ENCODE data around the gene CTTNBP2.

GRCh38 chr7:117844678-117845077 is 28.6 kb downstream of the CTTNBP2 start:
- no peak for TF ChIP-seq EZH2 (IDR thresholded peaks at IDR 0.05)
- TF ChIP-seq, protein P1, sequence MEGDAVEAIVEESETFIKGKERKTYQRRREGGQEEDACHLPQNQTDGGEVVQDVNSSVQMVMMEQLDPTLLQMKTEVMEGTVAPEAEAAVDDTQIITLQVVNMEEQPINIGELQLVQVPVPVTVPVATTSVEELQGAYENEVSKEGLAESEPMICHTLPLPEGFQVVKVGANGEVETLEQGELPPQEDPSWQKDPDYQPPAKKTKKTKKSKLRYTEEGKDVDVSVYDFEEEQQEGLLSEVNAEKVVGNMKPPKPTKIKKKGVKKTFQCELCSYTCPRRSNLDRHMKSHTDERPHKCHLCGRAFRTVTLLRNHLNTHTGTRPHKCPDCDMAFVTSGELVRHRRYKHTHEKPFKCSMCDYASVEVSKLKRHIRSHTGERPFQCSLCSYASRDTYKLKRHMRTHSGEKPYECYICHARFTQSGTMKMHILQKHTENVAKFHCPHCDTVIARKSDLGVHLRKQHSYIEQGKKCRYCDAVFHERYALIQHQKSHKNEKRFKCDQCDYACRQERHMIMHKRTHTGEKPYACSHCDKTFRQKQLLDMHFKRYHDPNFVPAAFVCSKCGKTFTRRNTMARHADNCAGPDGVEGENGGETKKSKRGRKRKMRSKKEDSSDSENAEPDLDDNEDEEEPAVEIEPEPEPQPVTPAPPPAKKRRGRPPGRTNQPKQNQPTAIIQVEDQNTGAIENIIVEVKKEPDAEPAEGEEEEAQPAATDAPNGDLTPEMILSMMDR (IDR thresholded peaks at IDR 0.05) = no peak
